Neural cell (in vitro differentiated cells): ENCODE data around the gene KRT74. TPM values are rescaled to one million over a fixed set of nuclear protein-coding genes. Genes with fewer than 3 reads are reported as not detected.

Experiments used
- H2AFZ ChIP-seq: fragments of 200-600, 300-800 bp; sonication (generic), shearing (Covaris generic); 2 replicates; pipeline ENCODE4 v1.6.0; 2014; ENCODE audit warnings: low read depth, mild to moderate bottlenecking, antibody characterized with exemption, low read length, moderate library complexity
- H3F3A ChIP-seq: fragments of 200-600 bp; shearing (Covaris generic); 2 replicates; pipeline ENCODE4 v1.6.1; 2016; ENCODE audit warnings: mild to moderate bottlenecking, moderate library complexity, mixed read lengths, antibody characterized with exemption, low read length; ENCODE audit not compliant: insufficient read depth, poor library complexity, severe bottlenecking
- H3K27ac ChIP-seq: fragments of 200-600, 300-800 bp; sonication (generic), shearing (Covaris generic); 2 replicates; pipeline ENCODE4 v1.5.1; 2014; ENCODE audit warnings: mild to moderate bottlenecking, low read length, moderate library complexity
- H3K27me3 ChIP-seq: fragments of 300-800, 200-600 bp; sonication (generic), shearing (Covaris generic); 2 replicates; pipeline ENCODE4 v1.6.0; 2014; ENCODE audit warnings: mild to moderate bottlenecking, low read depth, low read length, moderate library complexity; ENCODE audit not compliant: insufficient read depth
- H3K36me3 ChIP-seq: fragments of 300-800, 200-600 bp; sonication (generic), shearing (Covaris generic); 2 replicates; pipeline ENCODE4 v1.5.1; 2014; ENCODE audit warnings: mild to moderate bottlenecking, antibody characterized with exemption, low read length, moderate library complexity; ENCODE audit not compliant: insufficient read depth
- H3K4me2 ChIP-seq: fragments of 300-800, 200-600 bp; sonication (generic), shearing (Covaris generic); 2 replicates; pipeline ENCODE4 v1.6.0; 2014; ENCODE audit warnings: mild to moderate bottlenecking, low read length
- H3K4me3 ChIP-seq: fragments of 300-800, 200-600 bp; sonication (generic), shearing (Covaris generic); 2 replicates; pipeline ENCODE4 v1.5.1; 2014; ENCODE audit warnings: mild to moderate bottlenecking, low read length, moderate library complexity
- H3K79me2 ChIP-seq: fragments of 200-600 bp; shearing (Covaris generic); replicated peaks from 2 replicates; pipeline ENCODE4 v1.6.0; 2014; ENCODE audit warnings: mild to moderate bottlenecking, low read length, moderate library complexity; ENCODE audit not compliant: insufficient read depth
- H3K9ac ChIP-seq: fragments of 300-800, 200-600 bp; sonication (generic), shearing (Covaris generic); 2 replicates; pipeline ENCODE4 v1.6.1; 2016; ENCODE audit warnings: mild to moderate bottlenecking, low read length, mixed read lengths
- H3K9me2 ChIP-seq: fragments of 200-600 bp; shearing (Covaris generic); 2 replicates; pipeline ENCODE4 v1.6.1; 2016; ENCODE audit warnings: mild to moderate bottlenecking, low read length, mixed read lengths; ENCODE audit not compliant: insufficient read depth
- H3K9me3 ChIP-seq: fragments of 200-600, 300-800 bp; sonication (generic), shearing (Covaris generic); 2 replicates; pipeline ENCODE4 v1.6.1; 2016; ENCODE audit warnings: mild to moderate bottlenecking, mixed run types, low read length, moderate library complexity, mixed read lengths
- H4K20me1 ChIP-seq: fragments of 200-600 bp; shearing (Covaris generic); 2 replicates; pipeline ENCODE4 v1.6.1; 2016; ENCODE audit warnings: mild to moderate bottlenecking, mixed run types; ENCODE audit not compliant: insufficient read depth
- EP300 ChIP-seq: fragments of 450-650 bp; conservative IDR thresholded peaks from 2 replicates; pipeline ENCODE4 v1.6.1; 2014; ENCODE audit warnings: antibody characterized with exemption, mild to moderate bottlenecking, moderate library complexity; ENCODE audit not compliant: poor library complexity, severe bottlenecking
- EZH2 ChIP-seq: fragments of 200-600, 300-800 bp; shearing (Covaris generic), sonication (generic); IDR thresholded peaks from 2 replicates; pipeline ENCODE4 v1.6.1; 2014; ENCODE audit warnings: antibody characterized with exemption, low read length, borderline replicate concordance, mild to moderate bottlenecking; ENCODE audit not compliant: insufficient read depth, poor library complexity, severe bottlenecking
- MXI1 ChIP-seq: fragments of 450-650 bp; conservative IDR thresholded peaks from 2 replicates; pipeline ENCODE4 v1.6.1; 2014; ENCODE audit warnings: antibody characterized with exemption, mild to moderate bottlenecking; ENCODE audit not compliant: poor library complexity, severe bottlenecking
- POLR2AphosphoS5 ChIP-seq: IDR thresholded peaks from 2 replicates; pipeline ENCODE4 v1.6.1; 2012
- RAD21 ChIP-seq: fragments of 450-650 bp; conservative IDR thresholded peaks from 2 replicates; pipeline ENCODE4 v1.6.1; 2014; ENCODE audit warnings: antibody characterized with exemption, mild to moderate bottlenecking, moderate library complexity
- SMC3 ChIP-seq: fragments of 450-650 bp; conservative IDR thresholded peaks from 2 replicates; pipeline ENCODE4 v1.6.1; 2014; ENCODE audit warnings: antibody characterized with exemption, mild to moderate bottlenecking, moderate library complexity; ENCODE audit not compliant: poor library complexity
- TAF1 ChIP-seq: IDR thresholded peaks from 2 replicates; pipeline ENCODE4 v1.6.1; 2012; ENCODE audit warnings: low read depth
- polyA plus RNA-seq: library from polyadenylated mRNA; depleted of rRNA; stranded (reverse); fragments of >200 nt; gene quantifications from 2 replicates; pipeline ENCODE4 v1.2.3, GENCODE V29; 2014
- TF ChIP-seq, protein P1 (sequence below): fragments of 450-650 bp; IDR thresholded peaks from 2 replicates; pipeline ENCODE4 v1.5.1; 2014; ENCODE audit warnings: antibody characterized with exemption, mild to moderate bottlenecking, moderate library complexity; ENCODE audit not compliant: poor library complexity, severe bottlenecking
- TF ChIP-seq, protein P2 (sequence below): IDR thresholded peaks from 2 replicates; pipeline ENCODE4 v1.6.1; 2012; ENCODE audit warnings: borderline replicate concordance

Gene KRT74
- polyA plus RNA-seq, 1 donor from 2014 or later, result not detected

DNA sequence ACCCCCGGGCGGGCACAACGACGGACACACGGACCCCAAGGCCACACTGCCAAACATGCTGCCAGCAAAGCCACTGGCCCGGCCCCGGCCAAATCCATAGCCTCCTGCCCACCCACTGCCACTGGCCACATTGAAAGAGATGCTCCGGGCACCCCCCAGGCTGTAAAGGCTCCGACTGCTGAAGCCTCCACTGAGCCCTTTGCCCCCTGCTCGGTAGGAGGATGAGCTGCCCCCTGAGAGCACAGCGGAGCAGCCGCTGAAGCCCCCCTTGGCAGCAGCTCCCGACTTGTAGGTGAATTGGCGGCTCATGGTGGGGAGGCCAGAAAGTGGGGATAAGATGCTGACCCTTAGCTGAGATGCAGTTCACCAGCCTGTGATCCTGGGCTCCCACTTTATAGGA is 44.6 kb upstream of the KRT74 start, which contains the start of gene KRT73:
Gene KRT73, minus strand, starts transcription at position 344 of the 400 bp plus-strand sequence. Its CDS starts 35 bp downstream, at position 309.
- Histone ChIP-seq H3K4me2 (no peak within 1 kb of the TSS), H3K9ac (no peak within 1 kb of the TSS), H3K79me2 (no peaks in the 10 kb centered on the region), H4K20me1 (no peaks in the 10 kb centered on the region), H2AFZ (no peak within 1 kb of the TSS), H3K9me2 (no peaks in the 10 kb centered on the region), H3F3A (no peaks in the 10 kb centered on the region), H3K9me3 (no peaks in the 10 kb centered on the region), H3K27ac (no peak within 1 kb of the TSS), H3K27me3 (no peaks in the 10 kb centered on the region), H3K4me3 (no peak within 1 kb of the TSS), H3K36me3 (no peaks in the 10 kb centered on the region)
- TF ChIP-seq EZH2 (no peak), EP300 (no peak), RAD21 (no peak), TAF1 (no peak), POLR2AphosphoS5 (no peak), MXI1 (no peak), SMC3 (no peak)
- TF ChIP-seq, protein P1, sequence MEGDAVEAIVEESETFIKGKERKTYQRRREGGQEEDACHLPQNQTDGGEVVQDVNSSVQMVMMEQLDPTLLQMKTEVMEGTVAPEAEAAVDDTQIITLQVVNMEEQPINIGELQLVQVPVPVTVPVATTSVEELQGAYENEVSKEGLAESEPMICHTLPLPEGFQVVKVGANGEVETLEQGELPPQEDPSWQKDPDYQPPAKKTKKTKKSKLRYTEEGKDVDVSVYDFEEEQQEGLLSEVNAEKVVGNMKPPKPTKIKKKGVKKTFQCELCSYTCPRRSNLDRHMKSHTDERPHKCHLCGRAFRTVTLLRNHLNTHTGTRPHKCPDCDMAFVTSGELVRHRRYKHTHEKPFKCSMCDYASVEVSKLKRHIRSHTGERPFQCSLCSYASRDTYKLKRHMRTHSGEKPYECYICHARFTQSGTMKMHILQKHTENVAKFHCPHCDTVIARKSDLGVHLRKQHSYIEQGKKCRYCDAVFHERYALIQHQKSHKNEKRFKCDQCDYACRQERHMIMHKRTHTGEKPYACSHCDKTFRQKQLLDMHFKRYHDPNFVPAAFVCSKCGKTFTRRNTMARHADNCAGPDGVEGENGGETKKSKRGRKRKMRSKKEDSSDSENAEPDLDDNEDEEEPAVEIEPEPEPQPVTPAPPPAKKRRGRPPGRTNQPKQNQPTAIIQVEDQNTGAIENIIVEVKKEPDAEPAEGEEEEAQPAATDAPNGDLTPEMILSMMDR, result no peak
- TF ChIP-seq, protein P2, sequence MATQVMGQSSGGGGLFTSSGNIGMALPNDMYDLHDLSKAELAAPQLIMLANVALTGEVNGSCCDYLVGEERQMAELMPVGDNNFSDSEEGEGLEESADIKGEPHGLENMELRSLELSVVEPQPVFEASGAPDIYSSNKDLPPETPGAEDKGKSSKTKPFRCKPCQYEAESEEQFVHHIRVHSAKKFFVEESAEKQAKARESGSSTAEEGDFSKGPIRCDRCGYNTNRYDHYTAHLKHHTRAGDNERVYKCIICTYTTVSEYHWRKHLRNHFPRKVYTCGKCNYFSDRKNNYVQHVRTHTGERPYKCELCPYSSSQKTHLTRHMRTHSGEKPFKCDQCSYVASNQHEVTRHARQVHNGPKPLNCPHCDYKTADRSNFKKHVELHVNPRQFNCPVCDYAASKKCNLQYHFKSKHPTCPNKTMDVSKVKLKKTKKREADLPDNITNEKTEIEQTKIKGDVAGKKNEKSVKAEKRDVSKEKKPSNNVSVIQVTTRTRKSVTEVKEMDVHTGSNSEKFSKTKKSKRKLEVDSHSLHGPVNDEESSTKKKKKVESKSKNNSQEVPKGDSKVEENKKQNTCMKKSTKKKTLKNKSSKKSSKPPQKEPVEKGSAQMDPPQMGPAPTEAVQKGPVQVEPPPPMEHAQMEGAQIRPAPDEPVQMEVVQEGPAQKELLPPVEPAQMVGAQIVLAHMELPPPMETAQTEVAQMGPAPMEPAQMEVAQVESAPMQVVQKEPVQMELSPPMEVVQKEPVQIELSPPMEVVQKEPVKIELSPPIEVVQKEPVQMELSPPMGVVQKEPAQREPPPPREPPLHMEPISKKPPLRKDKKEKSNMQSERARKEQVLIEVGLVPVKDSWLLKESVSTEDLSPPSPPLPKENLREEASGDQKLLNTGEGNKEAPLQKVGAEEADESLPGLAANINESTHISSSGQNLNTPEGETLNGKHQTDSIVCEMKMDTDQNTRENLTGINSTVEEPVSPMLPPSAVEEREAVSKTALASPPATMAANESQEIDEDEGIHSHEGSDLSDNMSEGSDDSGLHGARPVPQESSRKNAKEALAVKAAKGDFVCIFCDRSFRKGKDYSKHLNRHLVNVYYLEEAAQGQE, result no peak

DNA sequence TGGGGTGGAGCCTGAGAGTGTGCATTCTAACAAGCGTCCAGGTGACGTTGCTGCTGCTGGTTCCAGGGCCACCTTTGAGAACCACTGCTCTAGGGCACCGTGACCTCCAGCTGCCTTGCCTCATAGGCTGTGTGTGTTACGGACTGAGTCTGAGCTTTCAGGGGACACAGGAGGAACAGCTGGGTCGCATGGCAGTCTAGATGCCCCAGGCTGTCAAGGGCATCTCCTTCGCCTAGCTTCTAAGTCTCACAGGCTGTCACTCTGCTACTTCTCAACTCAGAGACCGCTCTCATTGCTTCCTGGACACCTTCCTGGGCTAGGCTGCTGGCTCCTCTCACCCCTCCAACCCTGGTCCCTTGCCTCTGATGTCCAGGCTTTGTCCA is 43.8 kb upstream of the KRT74 start:
- H3K27me3 ChIP-seq, result no peaks in the 10 kb centered on the region
- no peaks in the 10 kb centered on the region for H4K20me1 ChIP-seq
- no peak overlapping the region for H3K9ac ChIP-seq
- H3K4me3 ChIP-seq, result no peak overlapping the region
- no peaks in the 10 kb centered on the region for H3K9me2 ChIP-seq
- H3F3A ChIP-seq, result no peaks in the 10 kb centered on the region
- H3K4me2 ChIP-seq, result no peak overlapping the region
- H3K79me2 ChIP-seq, result no peaks in the 10 kb centered on the region
- TF ChIP-seq EP300 (no peak), POLR2AphosphoS5 (no peak), SMC3 (no peak), RAD21 (no peak), MXI1 (no peak)
- TF ChIP-seq, protein P2, result no peak
- TF ChIP-seq, protein P1, result no peak
- H3K9me3 ChIP-seq, result no peaks in the 10 kb centered on the region
- no peak overlapping the region for H3K27ac ChIP-seq
- no peaks in the 10 kb centered on the region for H3K36me3 ChIP-seq
- no peak overlapping the region for H2AFZ ChIP-seq
